NK-92 (cell line): Measurements from ENCODE around the gene LRRC75A.
"Not testable (repeated sequence)": the region's sequence is repeated elsewhere in the genome, so short reads cannot be mapped to it uniquely, and the experiment has no call there.

Experiments used
- DNase-seq: peaks from one replicate; lab custom pipeline; 2025; ENCODE audit not compliant: unreplicated experiment; lab: John Stamatoyannopoulos, UW

Gene LRRC75A

DNA sequence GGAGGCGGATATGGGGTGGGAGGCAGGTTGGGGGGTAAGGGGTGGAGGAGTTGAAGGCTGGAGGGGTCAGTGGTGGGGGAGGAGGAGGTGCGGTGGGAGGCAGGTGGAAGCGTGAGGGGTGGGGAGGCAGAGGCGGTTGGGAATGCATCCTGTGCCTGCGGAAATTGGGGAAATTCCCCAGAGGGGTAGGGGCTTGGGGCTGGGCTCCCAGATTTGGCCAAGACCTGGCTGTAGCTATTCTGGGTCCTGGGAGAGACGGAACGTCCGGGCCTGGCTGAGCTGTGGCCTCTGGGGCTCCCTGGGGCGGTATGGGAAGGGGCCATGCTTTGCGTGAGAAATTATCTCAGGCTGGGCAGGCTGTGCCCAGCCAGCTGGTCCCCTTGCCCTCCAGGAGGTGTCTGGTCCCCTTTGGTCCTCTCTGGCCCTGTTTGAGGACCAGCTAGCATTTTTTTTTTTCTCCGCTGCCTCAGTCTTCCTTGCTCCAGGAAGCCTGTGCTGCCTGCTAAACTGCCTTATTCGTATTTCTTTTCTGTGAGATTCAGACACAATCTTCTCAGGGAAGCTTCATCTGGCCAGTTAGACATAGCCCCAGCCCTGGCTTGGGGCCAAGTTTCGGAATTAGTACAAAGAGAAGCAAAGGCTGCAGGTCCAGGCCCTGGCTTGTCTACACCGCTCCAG lies 83.9 kb downstream of the LRRC75A start:
- no peak for DNase-seq

DNA sequence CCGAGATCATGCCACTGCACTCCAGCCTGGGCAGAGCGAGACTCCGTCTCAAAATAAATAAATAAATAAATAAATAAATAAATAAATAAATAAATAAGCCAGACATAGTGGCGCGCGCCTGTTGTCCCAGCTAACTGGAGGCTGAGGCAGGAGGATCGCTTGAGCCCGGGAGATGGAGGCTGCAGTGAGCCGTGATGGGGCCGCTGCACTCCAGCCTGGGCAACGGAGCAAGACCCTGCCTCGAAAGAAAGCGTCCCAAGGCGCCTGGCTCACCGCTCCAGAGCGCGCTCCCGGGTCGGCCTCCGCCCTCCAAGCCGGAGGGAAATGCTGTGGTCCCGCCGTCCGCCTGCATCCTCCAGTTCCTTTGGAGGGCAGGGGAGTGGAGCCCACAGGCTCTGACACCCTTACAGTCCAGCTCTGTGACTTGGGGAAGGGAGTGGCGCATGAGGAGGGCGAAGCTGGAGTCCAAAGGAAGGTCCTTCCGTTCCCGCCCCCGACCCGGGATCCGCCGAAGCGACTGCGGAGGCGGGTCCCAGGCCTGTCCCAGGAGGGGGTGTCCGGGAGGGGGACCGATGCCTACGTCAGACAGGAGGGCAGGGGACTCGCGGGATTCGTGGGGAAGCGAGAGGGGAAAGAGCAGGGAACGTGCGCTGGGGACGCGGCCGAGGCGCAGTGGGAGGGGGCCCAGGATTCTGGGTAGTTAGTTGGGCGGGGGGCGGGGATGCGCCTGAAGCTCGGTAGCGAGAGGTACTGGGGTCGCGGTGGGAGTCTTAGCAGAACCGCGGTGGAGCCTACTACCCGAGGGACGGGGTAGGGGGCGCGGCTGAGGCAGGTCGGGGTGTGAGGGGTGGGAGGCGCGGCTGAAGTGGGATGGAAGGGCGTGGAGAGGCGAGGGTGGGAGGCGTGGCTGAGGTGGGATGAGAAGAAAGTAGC lies 85.0 kb downstream of the LRRC75A start:
- no peak for DNase-seq

DNA sequence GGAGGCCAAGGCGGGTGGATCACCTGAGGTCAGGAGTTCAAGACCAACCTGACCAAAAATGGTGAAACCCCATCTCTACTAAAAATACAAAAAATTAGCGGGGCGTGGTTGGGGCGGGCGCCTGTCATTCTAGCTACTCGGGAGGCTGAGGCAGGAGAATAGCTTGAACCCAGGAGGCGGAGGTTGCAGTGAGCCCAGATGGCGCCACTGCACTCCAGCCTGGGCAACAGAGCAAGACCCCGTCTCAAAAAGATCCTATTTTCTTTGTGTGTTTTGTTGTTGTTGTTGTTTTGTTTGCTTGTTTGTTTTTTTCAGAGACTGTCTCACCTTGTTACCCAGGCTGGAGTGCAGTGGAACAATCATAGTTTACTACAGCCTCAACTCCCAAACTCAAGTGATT lies 88.1 kb downstream of the LRRC75A start:
- not testable (repeated sequence) for DNase-seq

DNA sequence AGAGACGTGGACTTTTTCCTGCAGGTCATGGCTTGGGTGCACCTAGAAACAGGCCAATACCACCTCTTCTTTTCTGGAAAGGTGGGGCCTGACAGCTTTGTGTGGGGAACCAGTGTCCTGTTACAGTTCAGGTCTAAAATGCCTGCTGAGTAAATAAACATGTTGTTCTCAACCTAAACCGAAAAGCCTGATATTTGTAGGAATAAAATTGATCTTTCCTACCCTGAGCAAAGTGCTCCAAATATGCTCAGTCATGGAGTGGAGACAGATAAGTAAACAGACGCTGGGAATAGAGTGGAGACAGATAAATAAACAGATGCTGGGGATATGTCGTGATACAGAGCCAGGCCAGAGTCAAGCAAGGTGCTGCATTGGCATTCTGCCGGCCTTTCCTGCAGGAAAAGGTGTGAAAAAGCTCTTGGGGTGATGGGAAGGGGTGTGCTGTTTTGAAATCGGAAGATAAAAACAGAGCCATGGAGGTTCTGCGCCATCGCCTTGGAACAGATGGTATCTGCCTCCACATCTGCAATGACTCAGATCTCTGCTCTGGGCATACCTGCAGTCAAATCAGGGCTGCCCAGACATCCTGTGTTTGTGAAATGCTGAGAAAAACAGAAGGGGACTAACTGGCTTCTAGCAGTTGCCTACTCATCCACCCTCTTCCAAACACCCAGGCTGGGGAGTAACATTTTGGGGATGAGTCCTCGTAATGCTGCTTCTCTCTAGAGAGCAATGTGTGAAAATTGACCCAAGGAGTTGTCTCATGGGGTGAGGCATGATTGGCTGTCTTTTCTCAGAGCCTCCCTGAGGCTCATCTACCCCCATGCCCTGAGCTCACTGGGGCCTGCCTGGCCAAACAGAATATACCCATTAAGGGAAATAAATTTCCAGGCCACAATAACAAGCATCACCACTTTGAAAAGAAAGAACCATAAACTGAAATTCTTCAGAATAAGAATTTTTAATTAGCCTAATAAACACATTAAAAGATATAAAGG lies 93.4 kb downstream of the LRRC75A start:
- no peak for DNase-seq

DNA sequence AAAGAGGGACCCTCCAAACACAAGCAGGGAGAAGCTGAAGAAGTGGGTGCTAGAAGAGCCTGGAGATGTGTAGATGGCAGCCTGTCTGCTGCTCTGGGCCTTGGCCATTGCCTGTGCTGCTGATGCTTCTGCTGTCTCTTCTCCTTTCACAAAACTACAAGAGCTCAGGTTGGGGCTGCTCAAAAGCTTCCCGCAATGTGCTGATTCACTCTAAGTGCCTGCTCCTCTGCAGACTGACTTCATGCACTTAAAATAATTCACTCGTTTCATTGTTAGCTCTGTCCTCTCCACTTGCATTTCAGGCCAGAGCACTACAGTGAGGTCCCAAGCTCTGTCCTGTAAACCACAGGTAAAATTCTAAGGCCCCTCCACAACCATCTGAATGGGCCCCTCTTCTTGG lies 95.3 kb downstream of the LRRC75A start:
- not testable (repeated sequence) for DNase-seq

DNA sequence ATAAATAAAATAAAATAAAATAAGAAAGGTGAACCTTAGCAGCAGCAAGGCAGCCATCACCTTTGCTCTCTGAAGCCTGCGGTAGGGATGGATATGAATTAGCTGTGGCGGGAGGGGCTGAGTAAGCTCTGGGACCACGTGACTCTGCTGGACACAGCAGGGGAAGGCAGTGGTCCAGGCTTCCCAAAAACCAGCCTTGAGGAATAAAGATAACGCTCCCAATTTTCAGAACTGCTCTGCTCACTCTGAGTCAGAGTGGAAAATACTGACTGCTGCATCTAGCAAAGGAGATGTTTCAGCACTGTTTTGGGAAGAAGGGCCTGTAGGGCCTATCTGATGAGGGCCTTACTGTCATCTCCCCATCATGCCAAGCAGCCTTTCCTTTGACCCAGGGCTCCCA lies 96.1 kb downstream of the LRRC75A start:
- DNase-seq: not testable (repeated sequence)

DNA sequence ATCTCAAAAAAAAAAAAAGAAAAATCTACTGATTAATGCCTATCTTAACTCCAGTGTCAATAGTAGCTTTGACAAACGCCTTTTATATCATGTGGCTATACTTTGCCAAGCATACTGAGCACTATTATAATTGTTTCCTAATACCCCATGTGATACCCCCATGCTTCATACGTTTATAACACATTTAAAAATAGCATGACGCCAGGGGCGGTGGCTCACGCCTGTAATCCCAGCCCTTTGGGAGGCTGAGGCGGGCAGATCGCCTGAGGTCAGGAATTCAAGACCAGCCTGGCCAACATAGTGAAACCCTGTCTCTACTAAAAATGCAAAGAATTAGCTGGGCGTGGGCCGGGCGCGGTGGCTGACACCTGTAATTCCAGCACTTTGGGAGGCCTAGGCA lies 99.5 kb downstream of the LRRC75A start:
- DNase-seq: not testable (repeated sequence)
